HCT116 (cell line): Measurements from ENCODE around the gene TSPAN10. TPM values are rescaled to one million over a fixed set of nuclear protein-coding genes. Genes with fewer than 3 reads are reported as not detected.

Experiments used
- ATAC-seq: fragments of 200-7000 bp; cut with Tn5 transposase; 2 replicates; pipeline ENCODE4 v1.9.1; 2020; ENCODE audit warnings: mild to moderate bottlenecking, moderate library complexity
- BruUV-seq: library from RNA; stranded (reverse); fragments of 400-500 nt; replicated peaks from 2 replicates; lab custom pipeline; 2021; lab: Mats Ljungman, UMichigan
- CTCF ChIA-PET: fragments of 300-600 bp; sonication (Branson Sonifier 250); formaldehyde crosslinking; loops from one replicate; lab custom pipeline; 2021; ENCODE audit warnings: antibody characterized with exemption; lab: Charles Lee
- POLR2A ChIA-PET: fragments of 300-600, 350-600 bp; sonication (Branson Sonifier 250); formaldehyde crosslinking; loops from one replicate; lab custom pipeline; 2021; ENCODE audit warnings: antibody characterized with exemption; lab: Charles Lee
- RAD21 ChIA-PET, 2 experiments: fragments of 300-600 bp; sonication (Branson Sonifier 250); formaldehyde crosslinking; loops; one replicate each; lab custom pipeline; 2023; ENCODE audit warnings: low total read pairs in 2 of 2; ENCODE audit not compliant: uncharacterized antibody in 2 of 2, unreplicated experiment in 2 of 2, low non-redundant PET in 1 of 2; lab: Charles Lee
- DNase-seq: peaks from one replicate; pipeline ENCODE4 v3.0.0-alpha.2; 2010; ENCODE audit warnings: low read depth, low spot score
- H2AFZ ChIP-seq: fragments of 200-600 bp; shearing (Covaris generic), sonication (generic); 2 replicates; pipeline ENCODE4 v1.6.1; 2017; ENCODE audit warnings: low read depth, mixed run types, mixed read lengths, antibody characterized with exemption, low read length; ENCODE audit not compliant: poor library complexity, severe bottlenecking
- H3K27ac ChIP-seq: 2 replicates; pipeline ENCODE4 v1.5.1; 2012; ENCODE audit warnings: low read depth, low read length
- H3K27me3 ChIP-seq: fragments of 200-600 bp; sonication (generic); 2 replicates; pipeline ENCODE4 v1.6.1; 2016; ENCODE audit warnings: mixed run types, low read length, mixed read lengths; ENCODE audit not compliant: insufficient read depth
- H3K36me3 ChIP-seq, 2 experiments: fragments of 200-500 bp in 1 of 2; fragments of 200-600 bp in 1 of 2; sonication (Bioruptor generic) in 1 of 2; sonication (generic) in 1 of 2; 2 replicates each; pipeline versions ENCODE4 v1.5.1 to v1.6.1; 2014 to 2016; ENCODE audit warnings: low read length in 2 of 2, inconsistent platforms in 1 of 2, mixed read lengths in 1 of 2, mixed run types in 1 of 2; ENCODE audit not compliant: insufficient read depth in 2 of 2, control insufficient read depth in 1 of 2
- H3K4me1 ChIP-seq, 2 experiments: fragments of 200-600 bp in 1 of 2; sonication (generic) in 1 of 2; 2 replicates each; pipeline versions ENCODE4 v1.5.1 to v1.6.1; 2012 to 2017; ENCODE audit warnings: low read length in 2 of 2, inconsistent platforms in 1 of 2, mild to moderate bottlenecking in 1 of 2, mixed read lengths in 1 of 2, mixed run types in 1 of 2, moderate library complexity in 1 of 2; ENCODE audit not compliant: insufficient read depth in 2 of 2, control insufficient read depth in 1 of 2
- H3K4me2 ChIP-seq: fragments of 200-600 bp; sonication (generic); 2 replicates; pipeline ENCODE4 v1.6.1; 2017; ENCODE audit warnings: mixed run types, low read length, mixed read lengths
- H3K4me3 ChIP-seq, 2 experiments: fragments of 200-600 bp in 1 of 2; sonication (generic) in 1 of 2; replicated peaks in 1 of 2; 2 replicates each; pipeline ENCODE4 v1.5.1; 2011 to 2016; ENCODE audit warnings: low read length in 2 of 2, control low read depth in 1 of 2, low read depth in 1 of 2, mild to moderate bottlenecking in 1 of 2, mixed read lengths in 1 of 2, mixed run types in 1 of 2
- H3K79me2 ChIP-seq: fragments of 200-600 bp; sonication (generic); 2 replicates; pipeline ENCODE4 v1.6.1; 2017; ENCODE audit warnings: mild to moderate bottlenecking, mixed run types, low read length, moderate library complexity, mixed read lengths; ENCODE audit not compliant: insufficient read depth
- H3K9ac ChIP-seq: fragments of 200-600 bp; sonication (generic); 2 replicates; pipeline ENCODE4 v1.6.1; 2016; ENCODE audit warnings: low read length, mixed read lengths
- H3K9me2 ChIP-seq: fragments of 200-600 bp; sonication (generic), shearing (Covaris generic); 2 replicates; pipeline ENCODE4 v1.6.1; 2017; ENCODE audit warnings: mixed run types, mild to moderate bottlenecking, moderate library complexity; ENCODE audit not compliant: insufficient read depth
- H3K9me3 ChIP-seq, 2 experiments: fragments of 200-500 bp in 1 of 2; fragments of 200-600 bp in 1 of 2; sonication (Bioruptor generic) in 1 of 2; sonication (generic) in 1 of 2; 2 replicates each; pipeline ENCODE4 v1.6.1; 2014 to 2017; ENCODE audit warnings: low read length in 2 of 2, mixed read lengths in 2 of 2, inconsistent platforms in 1 of 2, low read depth in 1 of 2, mild to moderate bottlenecking in 1 of 2, mixed run types in 1 of 2, moderate library complexity in 1 of 2; ENCODE audit not compliant: control insufficient read depth in 1 of 2, insufficient read depth in 1 of 2
- H4K20me1 ChIP-seq: fragments of 200-600 bp; sonication (generic), shearing (Covaris generic); 2 replicates; pipeline ENCODE4 v1.6.1; 2017; ENCODE audit warnings: mixed run types, mild to moderate bottlenecking, moderate library complexity; ENCODE audit not compliant: insufficient read depth
- CBX3 ChIP-seq: IDR thresholded peaks from 2 replicates; pipeline ENCODE4 v1.6.1; 2012; ENCODE audit warnings: low read depth
- CEBPB ChIP-seq: IDR thresholded peaks from 2 replicates; pipeline ENCODE4 v1.6.1; 2012; ENCODE audit warnings: low read depth
- EGR1 ChIP-seq: IDR thresholded peaks from 2 replicates; pipeline ENCODE4 v1.6.1; 2012; ENCODE audit warnings: low read depth
- ELF1 ChIP-seq: IDR thresholded peaks from 2 replicates; pipeline ENCODE4 v1.6.1; 2012; ENCODE audit warnings: low read depth, borderline replicate concordance
- EZH2phosphoT487 ChIP-seq: fragments of 200-600 bp; IDR thresholded peaks from 2 replicates; pipeline ENCODE4 v1.6.1; 2018; ENCODE audit warnings: antibody characterized with exemption, borderline replicate concordance
- FOSL1 ChIP-seq: IDR thresholded peaks from 2 replicates; pipeline ENCODE4 v1.6.1; 2012; ENCODE audit warnings: low read depth
- POLR2A ChIP-seq: IDR thresholded peaks from 2 replicates; pipeline ENCODE4 v1.7.0; 2011; ENCODE audit warnings: borderline replicate concordance; ENCODE audit not compliant: insufficient read depth, insufficient read length; ENCODE audit errors: extremely low read depth
- RAD21 ChIP-seq: IDR thresholded peaks from 2 replicates; pipeline ENCODE4 v1.6.1; 2012; ENCODE audit warnings: low read depth, mild to moderate bottlenecking
- SP1 ChIP-seq: IDR thresholded peaks from 2 replicates; pipeline ENCODE4 v1.6.1; 2012; ENCODE audit warnings: low read depth
- TCF7L2 ChIP-seq: IDR thresholded peaks from 2 replicates; pipeline ENCODE4 v1.7.0; 2011; ENCODE audit warnings: borderline replicate concordance, inconsistent platforms; ENCODE audit not compliant: insufficient read depth, insufficient read length; ENCODE audit errors: extremely low read depth
- YY1 ChIP-seq: IDR thresholded peaks from 2 replicates; pipeline ENCODE4 v1.6.1; 2011; ENCODE audit warnings: low read length, low read depth, moderate library complexity, mild to moderate bottlenecking; ENCODE audit not compliant: insufficient replicate concordance; ENCODE audit errors: extremely low read depth
- intact Hi-C: fragments of 100-400 bp; cut with micrococcal nuclease; formaldehyde crosslinking; loops from 2 replicates; pipeline ENCODE4 v1.10.0; 2022
- total RNA-seq: library from RNA; stranded (reverse); gene quantifications from one replicate; pipeline ENCODE4 v1.2.1, GENCODE V29; 2021; ENCODE audit not compliant: unreplicated experiment
- TF ChIP-seq, protein P1 (sequence below): IDR thresholded peaks from 2 replicates; pipeline ENCODE4 v1.6.1; 2011; ENCODE audit warnings: mild to moderate bottlenecking, low read length, moderate library complexity; ENCODE audit not compliant: insufficient replicate concordance; ENCODE audit errors: extremely low read depth
- TF ChIP-seq, protein P2 (sequence below), 3 experiments: fragments of 200-600 bp in 1 of 3; sonication (generic) in 1 of 3; IDR thresholded peaks in 2 of 3; conservative IDR thresholded peaks in 1 of 3; 2 replicates each; pipeline ENCODE4 v1.5.1; 2012 to 2017; ENCODE audit warnings: low read depth in 2 of 3, low read length in 2 of 3, antibody characterized with exemption in 1 of 3, borderline replicate concordance in 1 of 3, control low read depth in 1 of 3, mild to moderate bottlenecking in 1 of 3, mixed read lengths in 1 of 3, mixed run types in 1 of 3, moderate library complexity in 1 of 3; ENCODE audit not compliant: insufficient read depth in 1 of 3
- TF ChIP-seq, protein P3 (sequence below): IDR thresholded peaks from 2 replicates; pipeline ENCODE4 v1.6.1; 2012; ENCODE audit warnings: low read depth

TSPAN10 gene
- total RNA-seq, 1 experiment from 2014 or later: 2.3 TPM

DNA sequence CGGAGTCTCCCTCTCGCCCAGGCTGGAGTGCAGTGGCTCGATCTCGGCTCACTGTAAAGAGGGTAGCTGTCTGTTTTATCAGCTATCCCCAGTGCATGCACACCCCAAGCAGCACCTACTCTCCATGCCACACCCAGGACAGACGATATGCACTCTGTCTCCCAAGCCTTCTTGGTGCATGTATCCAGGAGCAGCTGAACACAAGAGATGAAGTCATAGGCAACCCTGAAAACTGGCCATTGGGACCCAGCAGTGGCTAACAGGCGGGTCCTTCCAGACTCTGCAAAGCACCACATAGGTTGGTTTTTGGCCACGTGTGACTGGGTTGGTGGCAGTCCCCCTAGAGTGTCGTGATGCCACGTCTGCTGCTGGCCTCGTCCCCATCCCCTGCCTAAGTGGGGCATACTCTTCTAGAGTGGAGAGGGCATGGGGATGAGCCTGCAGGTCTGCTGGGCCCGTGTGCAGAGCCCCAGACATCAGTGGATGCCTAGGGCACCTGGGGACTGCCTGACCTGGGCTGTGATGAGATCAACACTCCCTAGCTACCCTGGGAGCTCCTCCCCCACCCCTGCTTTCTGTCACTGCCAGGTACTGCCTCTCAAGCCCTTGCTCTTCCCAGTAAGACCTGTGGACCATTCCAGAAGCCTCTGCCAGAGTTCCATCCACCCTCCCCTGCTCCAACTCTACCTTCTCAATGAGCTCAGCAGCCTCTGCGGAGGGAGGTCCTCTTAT lies 10.0 kb downstream of the TSPAN10 start:
- intact Hi-C loops: no loop called here
- Histone ChIP-seq H3K27me3 (no peaks in the 10 kb centered on the region), H4K20me1 (no peaks in the 10 kb centered on the region), H3K79me2 (no peaks in the 10 kb centered on the region), H3K27ac (no peak overlapping the region), H3K9me3 (peaks cover 0 to 5% of the 10 kb centered on the region in 2 experiments; a peak in 1 of 4 replicates), H3K9ac (no peak overlapping the region), H3K4me2 (no peak overlapping the region), H3K4me3 (no peak overlapping the region), H3K4me1 (peaks cover 10 to 19% of the 10 kb centered on the region in 2 experiments), H2AFZ (no peak overlapping the region), H3K9me2 (no peaks in the 10 kb centered on the region), H3K36me3 (no peaks in the 10 kb centered on the region)
- BruUV-seq: no TSS peak
- CTCF ChIA-PET: no interaction called here
- no peak for DNase-seq
- no peak for ATAC-seq
- POLR2A ChIA-PET: no interaction called here
- TF ChIP-seq CBX3 (no peak), FOSL1 (no peak), CEBPB (no peak), TCF7L2 (no peak), RAD21 (no peak), EGR1 (no peak), POLR2A (no peak), YY1 (no peak), EZH2phosphoT487 (no peak), ELF1 (no peak), SP1 (no peak)
- TF ChIP-seq, protein P1, sequence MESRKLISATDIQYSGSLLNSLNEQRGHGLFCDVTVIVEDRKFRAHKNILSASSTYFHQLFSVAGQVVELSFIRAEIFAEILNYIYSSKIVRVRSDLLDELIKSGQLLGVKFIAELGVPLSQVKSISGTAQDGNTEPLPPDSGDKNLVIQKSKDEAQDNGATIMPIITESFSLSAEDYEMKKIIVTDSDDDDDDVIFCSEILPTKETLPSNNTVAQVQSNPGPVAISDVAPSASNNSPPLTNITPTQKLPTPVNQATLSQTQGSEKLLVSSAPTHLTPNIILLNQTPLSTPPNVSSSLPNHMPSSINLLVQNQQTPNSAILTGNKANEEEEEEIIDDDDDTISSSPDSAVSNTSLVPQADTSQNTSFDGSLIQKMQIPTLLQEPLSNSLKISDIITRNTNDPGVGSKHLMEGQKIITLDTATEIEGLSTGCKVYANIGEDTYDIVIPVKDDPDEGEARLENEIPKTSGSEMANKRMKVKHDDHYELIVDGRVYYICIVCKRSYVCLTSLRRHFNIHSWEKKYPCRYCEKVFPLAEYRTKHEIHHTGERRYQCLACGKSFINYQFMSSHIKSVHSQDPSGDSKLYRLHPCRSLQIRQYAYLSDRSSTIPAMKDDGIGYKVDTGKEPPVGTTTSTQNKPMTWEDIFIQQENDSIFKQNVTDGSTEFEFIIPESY: no peak
- TF ChIP-seq, protein P2, sequence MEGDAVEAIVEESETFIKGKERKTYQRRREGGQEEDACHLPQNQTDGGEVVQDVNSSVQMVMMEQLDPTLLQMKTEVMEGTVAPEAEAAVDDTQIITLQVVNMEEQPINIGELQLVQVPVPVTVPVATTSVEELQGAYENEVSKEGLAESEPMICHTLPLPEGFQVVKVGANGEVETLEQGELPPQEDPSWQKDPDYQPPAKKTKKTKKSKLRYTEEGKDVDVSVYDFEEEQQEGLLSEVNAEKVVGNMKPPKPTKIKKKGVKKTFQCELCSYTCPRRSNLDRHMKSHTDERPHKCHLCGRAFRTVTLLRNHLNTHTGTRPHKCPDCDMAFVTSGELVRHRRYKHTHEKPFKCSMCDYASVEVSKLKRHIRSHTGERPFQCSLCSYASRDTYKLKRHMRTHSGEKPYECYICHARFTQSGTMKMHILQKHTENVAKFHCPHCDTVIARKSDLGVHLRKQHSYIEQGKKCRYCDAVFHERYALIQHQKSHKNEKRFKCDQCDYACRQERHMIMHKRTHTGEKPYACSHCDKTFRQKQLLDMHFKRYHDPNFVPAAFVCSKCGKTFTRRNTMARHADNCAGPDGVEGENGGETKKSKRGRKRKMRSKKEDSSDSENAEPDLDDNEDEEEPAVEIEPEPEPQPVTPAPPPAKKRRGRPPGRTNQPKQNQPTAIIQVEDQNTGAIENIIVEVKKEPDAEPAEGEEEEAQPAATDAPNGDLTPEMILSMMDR (IDR thresholded peaks at IDR 0.05 in 2 of 3, conservative IDR thresholded peaks at IDR 0.05 in 1 of 3; ENCODE audit: borderline replicate concordance in 1 of 3, insufficient read depth in 1 of 3, low read depth in 2 of 3, low read length in 2 of 3): no peak
- TF ChIP-seq, protein P3, sequence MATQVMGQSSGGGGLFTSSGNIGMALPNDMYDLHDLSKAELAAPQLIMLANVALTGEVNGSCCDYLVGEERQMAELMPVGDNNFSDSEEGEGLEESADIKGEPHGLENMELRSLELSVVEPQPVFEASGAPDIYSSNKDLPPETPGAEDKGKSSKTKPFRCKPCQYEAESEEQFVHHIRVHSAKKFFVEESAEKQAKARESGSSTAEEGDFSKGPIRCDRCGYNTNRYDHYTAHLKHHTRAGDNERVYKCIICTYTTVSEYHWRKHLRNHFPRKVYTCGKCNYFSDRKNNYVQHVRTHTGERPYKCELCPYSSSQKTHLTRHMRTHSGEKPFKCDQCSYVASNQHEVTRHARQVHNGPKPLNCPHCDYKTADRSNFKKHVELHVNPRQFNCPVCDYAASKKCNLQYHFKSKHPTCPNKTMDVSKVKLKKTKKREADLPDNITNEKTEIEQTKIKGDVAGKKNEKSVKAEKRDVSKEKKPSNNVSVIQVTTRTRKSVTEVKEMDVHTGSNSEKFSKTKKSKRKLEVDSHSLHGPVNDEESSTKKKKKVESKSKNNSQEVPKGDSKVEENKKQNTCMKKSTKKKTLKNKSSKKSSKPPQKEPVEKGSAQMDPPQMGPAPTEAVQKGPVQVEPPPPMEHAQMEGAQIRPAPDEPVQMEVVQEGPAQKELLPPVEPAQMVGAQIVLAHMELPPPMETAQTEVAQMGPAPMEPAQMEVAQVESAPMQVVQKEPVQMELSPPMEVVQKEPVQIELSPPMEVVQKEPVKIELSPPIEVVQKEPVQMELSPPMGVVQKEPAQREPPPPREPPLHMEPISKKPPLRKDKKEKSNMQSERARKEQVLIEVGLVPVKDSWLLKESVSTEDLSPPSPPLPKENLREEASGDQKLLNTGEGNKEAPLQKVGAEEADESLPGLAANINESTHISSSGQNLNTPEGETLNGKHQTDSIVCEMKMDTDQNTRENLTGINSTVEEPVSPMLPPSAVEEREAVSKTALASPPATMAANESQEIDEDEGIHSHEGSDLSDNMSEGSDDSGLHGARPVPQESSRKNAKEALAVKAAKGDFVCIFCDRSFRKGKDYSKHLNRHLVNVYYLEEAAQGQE: no peak
- RAD21 ChIA-PET: no interaction called here
